GM21360 (cell line): Measurements from ENCODE around the gene SPATA31E1.
"Not testable (repeated sequence)": the region's sequence is repeated elsewhere in the genome, so short reads cannot be mapped to it uniquely, and the experiment has no call there.

ENCODE experiments used
- ATAC-seq: cut with Tn5 transposase; IDR thresholded peaks from one replicate; pipeline ENCODE4 v1.9.1; 2021; ENCODE audit warnings: mild to moderate bottlenecking, moderate library complexity; ENCODE audit not compliant: unreplicated experiment

Gene SPATA31E1

GRCh38 chr9:87882627-87883026 lies at the start of gene SPATA31E1:
SPATA31E1 (plus strand) TSS chr9:87882877; CDS start chr9:87882892, 15 bp downstream.
- no peak for ATAC-seq

GRCh38 chr9:87834357-87834756 lies 48.3 kb upstream of the SPATA31E1 start:
- no peak for ATAC-seq

GRCh38 chr9:87836536-87836935 lies 46.1 kb upstream of the SPATA31E1 start:
- no peak for ATAC-seq

DNA sequence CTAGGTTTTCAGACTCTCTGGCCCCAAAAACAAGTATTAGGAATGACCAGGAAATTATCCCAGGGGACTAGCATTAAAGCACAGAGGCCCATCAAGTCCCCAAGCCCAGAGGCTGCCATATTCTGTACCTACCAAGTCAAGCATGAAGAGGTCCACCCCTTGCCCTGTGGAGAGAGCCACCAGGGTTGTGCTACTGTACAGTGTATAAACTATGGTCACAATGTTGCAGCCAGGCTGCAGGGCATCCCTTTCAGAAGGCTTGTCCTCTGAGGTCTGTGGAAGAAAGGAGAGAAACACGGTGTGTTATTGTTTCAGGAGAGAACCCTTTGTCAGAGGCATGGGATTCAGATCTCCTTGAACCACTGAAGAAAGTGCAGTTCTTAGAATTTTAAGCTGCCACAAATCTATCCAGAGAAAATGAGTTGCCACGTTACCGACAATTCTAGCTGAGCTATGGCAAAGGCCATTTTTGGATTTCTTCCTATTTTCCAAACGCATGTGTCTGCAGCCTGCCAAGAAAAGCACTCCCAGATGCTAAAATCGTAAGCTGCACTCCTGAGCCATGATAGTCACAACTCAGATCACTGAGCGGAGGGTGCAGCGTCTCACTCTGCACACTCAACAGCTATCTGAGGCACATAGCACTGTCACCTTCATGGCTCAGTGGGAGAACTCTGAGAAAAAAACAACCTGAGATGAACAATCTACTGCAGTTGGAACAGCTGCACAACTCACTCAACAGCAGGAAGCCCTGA lies 45.5 kb upstream of the SPATA31E1 start:
- no peak for ATAC-seq

GRCh38 chr9:87840134-87840533 lies 42.5 kb upstream of the SPATA31E1 start:
- ATAC-seq = no peak

DNA sequence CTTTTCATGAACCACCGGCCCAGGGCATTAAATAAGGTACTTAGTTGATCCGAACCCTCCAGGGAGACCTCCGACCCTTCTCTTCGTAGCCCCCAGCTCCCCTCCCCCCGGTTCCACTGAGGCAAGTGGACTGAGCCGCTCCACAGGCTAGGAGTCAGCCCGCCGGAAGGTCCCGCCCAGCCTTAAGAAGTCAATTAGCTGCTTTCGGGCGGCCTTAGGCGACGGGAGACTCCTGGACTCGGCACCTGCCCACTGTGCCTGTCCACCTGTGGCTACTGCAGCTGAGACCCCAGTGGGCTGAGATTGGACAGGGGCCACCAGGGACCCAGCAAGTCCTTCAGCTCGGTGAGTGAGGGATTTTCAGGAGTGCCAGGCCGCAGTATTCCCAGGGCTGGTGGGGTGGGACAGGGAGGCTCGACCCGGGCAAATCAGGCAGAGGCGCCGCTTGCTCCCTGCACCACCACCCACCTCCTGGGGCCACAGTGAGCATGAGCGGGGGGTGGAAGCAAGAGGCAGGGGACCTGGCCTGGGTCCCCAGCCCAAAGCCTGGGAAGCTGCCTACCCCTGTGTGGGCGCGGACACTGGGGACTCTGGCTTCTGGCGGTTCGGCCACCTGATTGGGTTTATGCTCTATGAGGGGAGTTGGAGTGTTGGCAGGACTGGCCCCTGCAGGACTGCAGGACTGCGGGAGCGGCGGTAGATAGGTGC lies 39.6 kb upstream of the SPATA31E1 start:
- no peak for ATAC-seq

GRCh38 chr9:87844506-87844905 lies 38.2 kb upstream of the SPATA31E1 start:
- no peak for ATAC-seq

DNA sequence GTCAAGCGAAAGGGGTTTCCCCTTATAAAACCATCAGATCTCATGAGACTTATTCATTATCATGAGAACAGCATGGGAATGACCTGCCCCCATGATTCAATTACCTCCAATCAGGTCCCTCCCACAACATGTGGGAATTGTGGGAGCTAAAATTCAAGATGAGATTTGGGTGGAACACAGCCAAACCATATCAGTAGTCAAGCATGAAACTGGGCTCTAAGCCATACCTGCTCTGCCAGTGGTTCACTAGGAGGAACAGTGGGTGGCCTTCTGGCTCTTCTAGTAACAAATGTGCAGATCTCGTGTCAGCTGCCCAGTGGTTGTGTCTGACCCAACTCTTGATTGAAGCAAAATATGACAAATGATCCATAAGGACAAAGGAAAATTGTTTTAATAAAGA lies 34.9 kb upstream of the SPATA31E1 start:
- not testable (repeated sequence) for ATAC-seq

- no peak for ATAC-seq
Observed at GRCh38 chr9:87849144-87849758, 33.4 kb upstream of the SPATA31E1 start.

DNA sequence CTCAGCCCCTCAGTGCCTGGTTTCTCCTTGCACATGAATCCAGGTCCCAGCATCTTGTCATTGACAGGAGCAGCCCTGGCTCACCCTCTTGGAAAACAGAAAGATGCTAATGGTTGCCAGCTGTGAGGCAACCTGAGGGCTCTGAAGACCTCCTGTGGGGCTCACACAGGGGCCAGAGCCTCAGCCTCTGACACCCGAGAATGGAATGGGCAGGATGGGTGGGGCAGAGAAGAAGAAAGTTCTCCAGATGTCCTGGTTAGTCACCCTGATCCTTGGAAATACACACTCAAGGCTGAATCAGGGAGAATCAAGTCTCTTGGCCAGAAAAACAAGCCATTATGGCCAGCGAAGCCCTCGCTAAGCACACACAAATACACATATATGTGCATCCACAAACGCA lies 32.3 kb upstream of the SPATA31E1 start:
- no peak for ATAC-seq

- not testable (repeated sequence) for ATAC-seq
Observed at GRCh38 chr9:87851186-87851585, 31.5 kb upstream of the SPATA31E1 start.

DNA sequence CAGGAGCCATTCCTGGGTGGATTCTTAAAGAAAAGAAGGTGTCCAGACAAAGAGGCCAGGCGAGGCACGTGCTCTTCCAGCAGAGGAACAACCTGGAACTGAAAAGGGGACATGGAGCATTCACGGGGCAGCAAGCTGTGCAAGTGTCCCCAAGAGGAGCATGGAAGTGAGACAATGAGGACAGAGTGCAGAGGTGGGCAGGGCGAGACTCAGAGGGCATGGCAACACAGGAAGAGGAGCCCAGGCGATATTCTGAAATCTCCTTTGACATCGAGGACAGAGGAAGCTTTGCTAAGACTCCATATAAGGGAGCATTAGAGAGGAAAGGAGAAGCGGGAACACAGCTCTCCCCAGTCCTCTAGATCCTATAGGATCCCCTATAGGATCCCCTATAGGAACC lies 29.4 kb upstream of the SPATA31E1 start:
- no peak for ATAC-seq

GRCh38 chr9:87853876-87854579 lies 28.6 kb upstream of the SPATA31E1 start:
- no peak for ATAC-seq

DNA sequence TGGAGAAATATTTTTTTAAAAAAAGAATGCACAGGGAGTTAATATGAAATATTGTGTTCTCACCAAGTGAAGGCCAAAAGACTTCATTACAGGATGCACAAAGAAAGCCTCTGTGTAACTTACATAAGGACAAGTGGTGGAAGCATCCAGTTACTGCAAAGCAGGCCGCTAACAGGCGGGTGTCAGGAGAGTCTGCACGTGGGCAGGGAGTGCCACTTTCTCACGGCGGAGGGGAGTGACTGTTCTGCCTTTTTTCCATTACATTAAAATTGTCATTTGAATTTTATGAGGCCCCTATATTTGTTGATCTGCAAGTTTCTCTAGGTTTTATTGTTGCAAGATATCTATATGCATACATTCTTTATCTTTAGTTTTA lies 28.1 kb upstream of the SPATA31E1 start:
- ATAC-seq = no peak

GRCh38 chr9:87855061-87855460 lies 27.6 kb upstream of the SPATA31E1 start:
- no peak for ATAC-seq

GRCh38 chr9:87857141-87857947 lies 25.3 kb upstream of the SPATA31E1 start:
- no peak for ATAC-seq

DNA sequence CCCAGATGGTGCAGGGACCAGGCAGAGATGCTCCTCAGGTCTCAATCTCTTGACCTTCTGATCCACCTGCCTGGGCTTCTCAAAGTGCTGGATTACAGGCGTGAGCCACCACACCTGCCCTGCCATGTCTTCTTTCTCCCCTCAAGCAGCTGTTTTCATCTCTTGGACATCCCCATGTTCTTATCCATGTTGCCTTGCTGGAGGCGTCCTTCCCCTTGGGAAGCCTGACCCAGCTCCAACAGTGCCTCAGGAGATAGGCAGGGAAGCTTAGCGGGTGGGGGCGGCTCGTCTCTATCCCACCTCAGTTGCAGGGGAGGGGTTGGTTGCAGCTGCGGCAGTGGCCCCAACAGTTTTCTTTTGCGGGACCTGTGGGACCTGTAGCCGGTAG lies 24.7 kb upstream of the SPATA31E1 start:
- no peak for ATAC-seq

GRCh38 chr9:87859137-87859536 lies 23.5 kb upstream of the SPATA31E1 start:
- no peak for ATAC-seq

DNA sequence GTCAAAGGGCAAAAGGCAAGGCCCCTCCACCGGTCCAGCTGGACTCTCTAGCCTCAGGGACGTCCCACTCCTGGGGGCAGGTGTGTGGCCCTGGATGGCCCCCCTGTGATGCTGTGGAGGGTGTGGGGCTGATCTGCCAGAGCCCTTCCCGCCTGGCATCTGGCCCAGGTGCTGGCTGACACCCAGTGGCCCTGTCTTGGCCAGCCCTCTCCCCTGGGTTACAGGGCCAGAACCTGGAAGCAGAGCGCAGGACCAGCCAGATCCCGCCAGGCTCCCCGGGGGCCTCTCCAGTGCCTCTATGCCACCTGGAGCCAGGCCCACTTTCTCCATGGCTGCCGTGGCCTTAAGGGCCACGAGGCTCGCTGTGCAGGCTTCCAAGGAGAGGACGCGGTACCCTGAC lies 22.9 kb upstream of the SPATA31E1 start:
- ATAC-seq = no peak

DNA sequence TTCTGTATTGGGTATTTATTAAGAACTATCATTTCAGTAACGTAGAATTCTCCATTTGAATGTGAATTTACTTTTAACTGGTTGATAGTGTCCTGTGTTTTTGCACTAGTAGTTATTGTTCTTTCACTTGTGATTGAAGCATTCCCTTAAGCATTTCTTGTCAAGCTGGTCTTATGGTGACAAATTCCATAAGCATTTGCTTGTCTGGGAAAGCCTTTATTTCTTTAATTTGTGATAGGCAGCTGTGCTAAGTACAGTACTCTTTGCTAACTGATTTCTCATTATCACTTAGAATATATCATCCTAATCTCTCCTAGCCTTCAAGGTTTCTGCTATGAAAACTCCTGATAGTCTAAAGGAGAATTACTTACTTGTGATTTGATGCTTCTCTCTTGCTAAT lies 21.3 kb upstream of the SPATA31E1 start:
- no peak for ATAC-seq
